KMS-11 (cell line): ENCODE results near the gene IL31.

Experiments used
- H2AFZ ChIP-seq: fragments of 200-600 bp; sonication (generic); 2 replicates; pipeline ENCODE4 v1.6.1; 2016; ENCODE audit warnings: antibody characterized with exemption, mixed run types, low read depth
- H3K27ac ChIP-seq: fragments of 200-600 bp; sonication (generic); 2 replicates; pipeline ENCODE4 v1.6.1; 2016; ENCODE audit warnings: mild to moderate bottlenecking, mixed run types
- H3K27me3 ChIP-seq: fragments of 200-600 bp; sonication (generic); 2 replicates; pipeline ENCODE4 v1.6.1; 2017; ENCODE audit warnings: mild to moderate bottlenecking, low read depth, mixed run types, moderate library complexity; ENCODE audit not compliant: insufficient read depth
- H3K36me3 ChIP-seq: fragments of 200-600 bp; sonication (generic); 2 replicates; pipeline ENCODE4 v1.6.1; 2017; ENCODE audit warnings: mild to moderate bottlenecking, mixed run types; ENCODE audit not compliant: insufficient read depth
- H3K4me1 ChIP-seq: fragments of 200-600 bp; sonication (generic); 2 replicates; pipeline ENCODE4 v1.6.1; 2016; ENCODE audit warnings: mild to moderate bottlenecking, low read depth, mixed run types; ENCODE audit not compliant: poor library complexity, severe bottlenecking
- H3K4me2 ChIP-seq: fragments of 200-600 bp; sonication (generic); 2 replicates; pipeline ENCODE4 v1.7.0; 2016; ENCODE audit warnings: mild to moderate bottlenecking, mixed run types
- H3K4me3 ChIP-seq: fragments of 200-600 bp; sonication (generic); IDR thresholded peaks from 2 replicates; pipeline ENCODE4 v1.6.1; 2017; ENCODE audit warnings: low read depth, low read length, mixed read lengths; ENCODE audit not compliant: insufficient read depth
- H3K79me2 ChIP-seq: fragments of 200-600 bp; sonication (generic); 2 replicates; pipeline ENCODE4 v1.6.1; 2016; ENCODE audit warnings: low read depth, mixed run types; ENCODE audit not compliant: insufficient read depth
- H3K9ac ChIP-seq: fragments of 200-600 bp; sonication (generic); 2 replicates; pipeline ENCODE4 v1.6.1; 2016; ENCODE audit warnings: mild to moderate bottlenecking, mixed run types
- H4K20me1 ChIP-seq: fragments of 200-600 bp; sonication (generic); 2 replicates; pipeline ENCODE4 v1.6.1; 2016; ENCODE audit warnings: mild to moderate bottlenecking, mixed run types; ENCODE audit not compliant: insufficient read depth
- TF ChIP-seq, protein P1 (sequence below): fragments of 200-600 bp; sonication (generic); conservative IDR thresholded peaks from 2 replicates; pipeline ENCODE4 v1.6.1; 2017; ENCODE audit warnings: low read depth, mild to moderate bottlenecking, antibody characterized with exemption, low read length, moderate library complexity, mixed read lengths

The IL31 gene

GRCh38 chr12:122171399-122171798, 2.6 kb downstream of the IL31 start:
- Histone ChIP-seq H3K4me3 (no peak overlapping the region), H2AFZ (no peak overlapping the region), H3K36me3 (no peaks in the 10 kb centered on the region), H3K4me2 (no peak overlapping the region), H3K9ac (no peak overlapping the region), H3K4me1 (no peaks in the 10 kb centered on the region), H3K27ac (no peak overlapping the region), H4K20me1 (no peaks in the 10 kb centered on the region), H3K79me2 (no peaks in the 10 kb centered on the region), H3K27me3 (no peaks in the 10 kb centered on the region)
- TF ChIP-seq, protein P1, sequence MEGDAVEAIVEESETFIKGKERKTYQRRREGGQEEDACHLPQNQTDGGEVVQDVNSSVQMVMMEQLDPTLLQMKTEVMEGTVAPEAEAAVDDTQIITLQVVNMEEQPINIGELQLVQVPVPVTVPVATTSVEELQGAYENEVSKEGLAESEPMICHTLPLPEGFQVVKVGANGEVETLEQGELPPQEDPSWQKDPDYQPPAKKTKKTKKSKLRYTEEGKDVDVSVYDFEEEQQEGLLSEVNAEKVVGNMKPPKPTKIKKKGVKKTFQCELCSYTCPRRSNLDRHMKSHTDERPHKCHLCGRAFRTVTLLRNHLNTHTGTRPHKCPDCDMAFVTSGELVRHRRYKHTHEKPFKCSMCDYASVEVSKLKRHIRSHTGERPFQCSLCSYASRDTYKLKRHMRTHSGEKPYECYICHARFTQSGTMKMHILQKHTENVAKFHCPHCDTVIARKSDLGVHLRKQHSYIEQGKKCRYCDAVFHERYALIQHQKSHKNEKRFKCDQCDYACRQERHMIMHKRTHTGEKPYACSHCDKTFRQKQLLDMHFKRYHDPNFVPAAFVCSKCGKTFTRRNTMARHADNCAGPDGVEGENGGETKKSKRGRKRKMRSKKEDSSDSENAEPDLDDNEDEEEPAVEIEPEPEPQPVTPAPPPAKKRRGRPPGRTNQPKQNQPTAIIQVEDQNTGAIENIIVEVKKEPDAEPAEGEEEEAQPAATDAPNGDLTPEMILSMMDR = no peak

DNA sequence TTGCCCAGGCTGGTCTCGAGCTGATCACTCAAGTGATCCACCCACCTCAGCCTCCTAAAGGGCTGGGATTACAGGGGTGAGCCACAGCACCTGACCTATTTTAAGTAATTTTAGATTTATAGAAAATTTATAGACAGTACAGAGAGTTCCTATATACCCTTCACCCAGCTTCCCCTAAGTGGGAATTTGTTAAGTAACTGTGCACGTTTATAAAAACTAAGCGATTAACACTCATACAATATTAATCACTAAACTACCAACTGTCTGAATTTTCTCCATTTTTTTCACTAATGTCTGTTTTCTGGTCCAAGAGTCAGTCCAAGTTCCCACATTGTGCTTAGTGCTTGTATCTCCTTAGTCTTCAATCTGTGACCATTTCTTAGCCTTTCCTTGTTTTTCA, 5.5 kb downstream of the IL31 start:
- Histone ChIP-seq H3K4me2 (no peak overlapping the region), H3K4me3 (no peak overlapping the region), H3K36me3 (no peaks in the 10 kb centered on the region), H3K4me1 (no peaks in the 10 kb centered on the region), H2AFZ (no peak overlapping the region), H3K79me2 (no peaks in the 10 kb centered on the region), H3K9ac (no peak overlapping the region), H3K27ac (no peak overlapping the region), H3K27me3 (no peaks in the 10 kb centered on the region), H4K20me1 (no peaks in the 10 kb centered on the region)
- TF ChIP-seq, protein P1 = no peak

DNA sequence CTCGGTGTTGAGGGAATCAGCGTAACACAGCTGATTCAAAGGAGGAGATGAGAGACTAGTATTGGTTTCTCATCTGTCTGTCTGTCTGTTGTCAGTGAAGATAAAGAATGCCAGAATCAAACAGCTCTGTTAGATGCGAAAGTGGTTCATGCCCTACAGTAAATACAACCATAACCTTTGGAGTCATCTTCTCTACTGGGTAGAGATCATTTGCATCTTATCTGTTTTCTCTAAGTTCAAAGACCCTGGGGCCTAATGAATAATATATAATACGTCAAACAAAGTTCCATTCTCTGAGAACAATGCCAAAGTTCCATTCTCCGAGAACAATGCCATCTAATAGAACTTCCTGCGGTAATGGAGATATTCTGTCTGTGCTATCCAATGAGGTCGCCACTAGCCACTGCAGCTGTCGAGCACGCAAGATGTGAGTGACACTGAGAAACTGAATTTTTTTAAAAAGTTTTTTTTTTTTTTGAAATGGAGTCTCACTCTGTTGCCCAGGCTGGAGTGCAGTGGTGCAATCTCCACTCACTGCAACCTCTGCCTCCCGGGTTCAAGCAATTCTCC, 6.6 kb downstream of the IL31 start:
- H4K20me1 ChIP-seq = no peaks in the 10 kb centered on the region
- H3K4me1 ChIP-seq = no peaks in the 10 kb centered on the region
- H3K36me3 ChIP-seq = no peaks in the 10 kb centered on the region
- no peak overlapping the region for H3K9ac ChIP-seq
- no peak overlapping the region for H2AFZ ChIP-seq
- no peak overlapping the region for H3K4me2 ChIP-seq
- no peak overlapping the region for H3K27ac ChIP-seq
- TF ChIP-seq, protein P1 = no peak
- H3K79me2 ChIP-seq = no peaks in the 10 kb centered on the region
- no peak overlapping the region for H3K4me3 ChIP-seq
- no peaks in the 10 kb centered on the region for H3K27me3 ChIP-seq

DNA sequence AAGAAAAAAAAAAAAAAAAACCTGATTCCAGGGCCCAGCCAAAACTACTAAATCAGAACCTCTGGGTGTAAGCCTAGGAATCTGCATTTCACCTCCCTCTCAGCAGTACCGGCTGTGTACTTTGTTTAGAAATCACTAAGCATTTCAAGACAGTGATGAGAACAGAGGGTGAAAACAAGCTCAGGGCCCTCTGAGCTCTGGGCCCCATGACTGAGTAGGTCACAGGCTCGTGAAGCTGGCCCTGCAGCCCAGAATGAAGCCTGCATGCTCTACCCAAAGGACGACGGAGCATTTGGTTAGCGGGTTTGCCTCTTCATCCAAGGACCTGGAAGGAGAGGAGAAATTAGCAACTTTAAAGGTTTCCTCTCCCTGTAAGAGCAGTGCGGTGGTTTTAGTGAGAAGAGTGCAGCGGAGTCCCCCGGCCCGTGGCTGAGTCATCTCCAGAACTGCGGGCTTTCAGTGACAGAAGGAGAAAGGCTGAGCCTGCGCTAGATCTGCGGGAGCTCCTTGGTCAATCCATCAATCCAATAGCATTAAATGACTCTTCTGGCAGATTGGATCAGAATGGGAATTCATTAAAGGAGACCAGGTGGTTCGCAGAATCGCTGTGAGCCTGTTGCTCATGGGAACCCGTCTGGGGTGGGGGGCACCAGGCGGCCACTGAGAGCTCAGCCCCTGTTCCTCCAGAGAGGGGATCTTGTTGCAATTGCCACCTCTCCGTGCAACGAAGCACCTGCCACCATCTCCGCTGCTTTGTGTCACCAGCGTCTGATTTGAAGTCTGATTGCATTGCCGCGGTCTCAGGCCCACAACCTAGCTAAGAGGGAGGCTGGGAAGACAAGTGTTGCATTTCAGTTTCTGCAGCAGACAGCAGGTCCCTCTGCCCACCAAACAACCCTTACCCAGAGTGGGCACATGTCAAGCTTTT, 7.3 kb downstream of the IL31 start:
- no peak overlapping the region for H3K4me3 ChIP-seq
- no peak overlapping the region for H2AFZ ChIP-seq
- no peaks in the 10 kb centered on the region for H3K36me3 ChIP-seq
- no peak overlapping the region for H3K4me2 ChIP-seq
- no peaks in the 10 kb centered on the region for H4K20me1 ChIP-seq
- TF ChIP-seq, protein P1 = no peak
- no peaks in the 10 kb centered on the region for H3K27me3 ChIP-seq
- no peaks in the 10 kb centered on the region for H3K4me1 ChIP-seq
- H3K9ac ChIP-seq = no peak overlapping the region
- no peaks in the 10 kb centered on the region for H3K79me2 ChIP-seq
- H3K27ac ChIP-seq = no peak overlapping the region
